GM18505 (cell line): ENCODE results near the gene RYR1.

Experiments
- ATAC-seq: cut with Tn5 transposase; IDR thresholded peaks from one replicate; pipeline ENCODE4 v1.9.1; 2021; ENCODE audit not compliant: unreplicated experiment
- POLR2A ChIP-seq: IDR thresholded peaks from 4 replicates; pipeline ENCODE4 v1.6.1; 2011; ENCODE audit warnings: borderline replicate concordance; ENCODE audit not compliant: insufficient read depth, insufficient read length; ENCODE audit errors: extremely low read depth

RYR1 gene

GRCh38 chr19:38433268-38433733 is at the start of gene RYR1:
Gene RYR1 (plus strand): TSS chr19:38433691. CDS start chr19:38433830, 139 bp downstream.
- TF ChIP-seq POLR2A: no peak
- no peak for ATAC-seq

- ATAC-seq: no peak
- TF ChIP-seq POLR2A: no peak
Observed at GRCh38 chr19:38383743-38384142, 49.7 kb upstream of the RYR1 start.

GRCh38 chr19:38384209-38385027 is 49.1 kb upstream of the RYR1 start:
- ATAC-seq: no peak
- TF ChIP-seq POLR2A: no peak

GRCh38 chr19:38385057-38385803 is 48.3 kb upstream of the RYR1 start:
- TF ChIP-seq POLR2A: no peak
- no peak for ATAC-seq

GRCh38 chr19:38385804-38386257 is 47.7 kb upstream of the RYR1 start:
- no peak for TF ChIP-seq POLR2A
- no peak for ATAC-seq

GRCh38 chr19:38386300-38386970 is 47.1 kb upstream of the RYR1 start:
- ATAC-seq: no peak
- TF ChIP-seq POLR2A: no peak

- no peak for ATAC-seq
- no peak for TF ChIP-seq POLR2A
Observed at GRCh38 chr19:38386971-38387549, 46.4 kb upstream of the RYR1 start.

- peak; percentile 47 for ATAC-seq
- TF ChIP-seq POLR2A: no peak
Observed at GRCh38 chr19:38387550-38388348, 45.7 kb upstream of the RYR1 start, which contains the start of gene GGN. Gene GGN (minus strand): TSS chr19:38388034. CDS start chr19:38387261, 773 bp downstream.

- TF ChIP-seq POLR2A: no peak
- no peak for ATAC-seq
Observed at GRCh38 chr19:38388349-38389100, 45.0 kb upstream of the RYR1 start, which contains the start of gene SPRED3. Gene SPRED3 (plus strand): TSS chr19:38388697. CDS start chr19:38390303, 1,606 bp downstream.

GRCh38 chr19:38389101-38389925 is 44.2 kb upstream of the RYR1 start:
- no peak for ATAC-seq
- TF ChIP-seq POLR2A: no peak

- ATAC-seq: no peak
- no peak for TF ChIP-seq POLR2A
Observed at GRCh38 chr19:38389957-38390924, 43.2 kb upstream of the RYR1 start.
